KOPT-K1 (cell line): ENCODE results near the gene SLC32A1.

Experiments
- H3K27ac ChIP-seq: fragments of 200-600 bp; sonication (generic); 2 replicates; pipeline ENCODE4 v1.5.1; 2016; ENCODE audit warnings: antibody characterized with exemption, mild to moderate bottlenecking, low read depth, low read length; ENCODE audit not compliant: poor library complexity, severe bottlenecking
- H3K36me3 ChIP-seq: fragments of 200-600 bp; sonication (generic); 2 replicates; pipeline ENCODE4 v1.5.1; 2017; ENCODE audit warnings: antibody characterized with exemption, mild to moderate bottlenecking, low read length, moderate library complexity; ENCODE audit not compliant: insufficient read depth
- H3K9me3 ChIP-seq: fragments of 200-600 bp; sonication (generic); 2 replicates; pipeline ENCODE4 v1.5.1; 2017; ENCODE audit warnings: antibody characterized with exemption, low read length, mild to moderate bottlenecking; ENCODE audit not compliant: insufficient read depth, poor library complexity, severe bottlenecking

SLC32A1 gene

GRCh38 chr20:38714308-38714707, 10.0 kb upstream of the SLC32A1 start:
- Histone ChIP-seq H3K27ac (no peak overlapping the region), H3K9me3 (no peaks in the 10 kb centered on the region), H3K36me3 (no peaks in the 10 kb centered on the region)

- H3K27ac ChIP-seq: no peak overlapping the region
- no peaks in the 10 kb centered on the region for H3K9me3 ChIP-seq
- no peaks in the 10 kb centered on the region for H3K36me3 ChIP-seq
Measured at GRCh38 chr20:38715646-38716045, 8.6 kb upstream of the SLC32A1 start.

GRCh38 chr20:38722683-38723016, 1.6 kb upstream of the SLC32A1 start:
- Histone ChIP-seq H3K36me3 (no peaks in the 10 kb centered on the region), H3K9me3 (no peaks in the 10 kb centered on the region), H3K27ac (no peak overlapping the region)

GRCh38 chr20:38723017-38723847, 1.1 kb upstream of the SLC32A1 start:
- Histone ChIP-seq H3K27ac (no peak overlapping the region), H3K9me3 (no peaks in the 10 kb centered on the region), H3K36me3 (no peaks in the 10 kb centered on the region)

GRCh38 chr20:38724626-38725147, 401 bp downstream of the SLC32A1 start:
- Histone ChIP-seq H3K9me3 (no peaks in the 10 kb centered on the region), H3K36me3 (no peaks in the 10 kb centered on the region), H3K27ac (no peak overlapping the region)

- Histone ChIP-seq H3K27ac (no peak overlapping the region), H3K9me3 (no peaks in the 10 kb centered on the region), H3K36me3 (no peaks in the 10 kb centered on the region)
Measured at GRCh38 chr20:38725148-38725901, 1.0 kb downstream of the SLC32A1 start.

GRCh38 chr20:38725931-38726803, 1.9 kb downstream of the SLC32A1 start:
- Histone ChIP-seq H3K27ac (no peak overlapping the region), H3K9me3 (no peaks in the 10 kb centered on the region), H3K36me3 (no peaks in the 10 kb centered on the region)

GRCh38 chr20:38726804-38727606, 2.7 kb downstream of the SLC32A1 start:
- Histone ChIP-seq H3K9me3 (no peaks in the 10 kb centered on the region), H3K27ac (no peak overlapping the region), H3K36me3 (no peaks in the 10 kb centered on the region)

- Histone ChIP-seq H3K27ac (no peak overlapping the region), H3K36me3 (no peaks in the 10 kb centered on the region), H3K9me3 (no peaks in the 10 kb centered on the region)
Measured at GRCh38 chr20:38727607-38728190, 3.4 kb downstream of the SLC32A1 start.

GRCh38 chr20:38728191-38728781, 4.0 kb downstream of the SLC32A1 start:
- no peak overlapping the region for H3K27ac ChIP-seq
- no peaks in the 10 kb centered on the region for H3K36me3 ChIP-seq
- H3K9me3 ChIP-seq: no peaks in the 10 kb centered on the region

- H3K9me3 ChIP-seq: no peaks in the 10 kb centered on the region
- no peak overlapping the region for H3K27ac ChIP-seq
- H3K36me3 ChIP-seq: no peaks in the 10 kb centered on the region
Measured at GRCh38 chr20:38728911-38729642, 4.8 kb downstream of the SLC32A1 start.

GRCh38 chr20:38729767-38730166, 5.5 kb downstream of the SLC32A1 start:
- Histone ChIP-seq H3K27ac (no peak overlapping the region), H3K9me3 (no peaks in the 10 kb centered on the region), H3K36me3 (no peaks in the 10 kb centered on the region)
